AG08396 (cell line): Measurements from ENCODE around the gene PCED1A.
"Not testable (repeated sequence)": the region's sequence is repeated elsewhere in the genome, so short reads cannot be mapped to it uniquely, and the experiment has no call there.

Experiments
- DNase-seq: peaks from one replicate; pipeline ENCODE4 v3.0.0; 2012; ENCODE audit warnings: low spot score, mixed read lengths

The PCED1A gene

GRCh38 chr20:2826655-2827054 is 13.8 kb downstream of the PCED1A start:
- no peak for DNase-seq

GRCh38 chr20:2825761-2826160 is 14.7 kb downstream of the PCED1A start:
- DNase-seq, result no peak

GRCh38 chr20:2822073-2822472 is 18.4 kb downstream of the PCED1A start:
- no peak for DNase-seq

DNA sequence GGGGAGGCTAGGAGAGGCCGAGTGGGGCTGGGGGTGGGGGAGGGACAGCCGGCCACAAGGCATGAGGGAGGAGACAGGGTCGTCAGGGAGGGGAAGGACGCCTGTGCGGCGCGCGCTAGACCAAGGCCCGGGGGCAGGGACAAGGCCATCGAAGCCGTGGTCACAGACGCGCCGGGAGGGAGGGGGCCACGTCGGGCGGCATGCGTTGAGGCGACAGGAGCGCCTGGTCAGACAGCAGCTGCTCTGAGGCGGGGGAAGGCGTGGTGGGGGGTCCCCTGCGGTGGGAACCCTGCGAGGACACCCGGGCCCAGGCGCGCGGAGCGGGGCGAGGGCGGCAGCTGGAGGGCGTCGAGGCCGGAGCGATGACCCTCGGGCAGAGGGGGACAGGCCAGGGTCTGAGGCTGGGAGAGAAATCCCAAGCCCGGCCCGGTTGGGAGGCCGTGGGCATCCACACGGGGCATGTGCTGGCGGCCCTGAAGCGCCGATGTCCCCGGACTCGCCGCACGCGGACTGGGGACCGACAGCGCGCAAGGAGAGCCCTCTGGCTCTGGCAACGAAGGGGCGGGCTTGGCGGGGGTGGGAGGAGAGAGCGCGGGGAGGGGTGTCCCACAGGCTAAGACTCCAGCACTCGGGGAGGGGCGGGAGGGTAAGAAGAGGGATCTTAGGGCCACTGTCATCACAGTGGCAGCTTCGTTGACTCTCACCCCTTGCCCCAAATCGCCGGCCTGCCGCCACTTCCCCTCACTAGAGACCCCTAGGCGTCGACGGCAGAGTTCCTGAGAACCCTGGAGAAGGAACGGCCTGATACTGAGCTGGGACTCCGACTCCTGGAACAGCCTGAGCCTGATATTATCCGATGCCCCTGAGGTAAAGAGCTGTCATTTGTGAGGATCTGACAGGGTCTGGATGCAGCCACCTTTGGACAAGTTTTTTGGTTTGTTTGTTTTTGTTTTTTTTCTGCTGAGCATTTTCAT is 19.3 kb downstream of the PCED1A start:
- peak; percentile 23 for DNase-seq

DNA sequence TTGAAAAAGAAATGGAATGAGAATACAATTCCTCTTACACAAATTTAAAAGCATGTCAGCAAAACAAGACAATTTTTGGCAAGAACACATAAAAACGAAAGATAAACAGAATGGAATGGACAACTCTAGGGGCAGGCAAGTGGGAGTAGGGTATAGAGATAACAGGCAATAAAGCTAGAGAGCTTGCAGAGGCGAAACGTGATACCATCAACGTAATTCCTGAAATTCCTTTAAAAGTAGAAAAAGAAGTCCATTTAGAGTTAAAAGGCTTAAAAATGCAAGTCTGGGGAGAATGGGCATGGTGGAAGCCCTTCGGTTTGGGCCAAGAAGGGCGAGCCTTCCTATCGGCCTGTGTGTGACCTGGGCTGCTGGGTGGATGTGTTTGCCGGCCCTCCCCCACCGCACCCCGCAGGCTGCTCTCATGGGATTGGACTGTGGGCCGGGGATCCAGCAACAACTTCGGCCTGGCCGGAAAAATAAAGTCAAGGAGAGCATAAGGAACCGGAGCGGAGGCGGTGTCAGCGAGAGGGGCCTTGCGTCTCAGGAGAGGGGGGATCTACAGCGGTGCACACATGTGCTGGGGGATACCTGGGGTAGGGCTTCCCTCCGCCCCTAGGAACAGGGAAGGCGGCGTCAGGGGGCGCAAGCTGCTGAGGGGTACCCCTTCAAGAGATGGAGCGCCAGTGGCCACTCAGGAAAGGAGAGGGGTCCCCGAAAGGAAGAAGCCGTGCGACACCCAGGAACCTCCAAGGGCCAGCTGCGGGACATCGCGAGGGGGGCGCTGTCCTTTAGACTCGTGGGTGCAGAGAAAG is 20.2 kb downstream of the PCED1A start:
- peak; percentile 56 for DNase-seq

- DNase-seq, result no peak
Observed at GRCh38 chr20:2817891-2818595, 22.4 kb downstream of the PCED1A start.

DNA sequence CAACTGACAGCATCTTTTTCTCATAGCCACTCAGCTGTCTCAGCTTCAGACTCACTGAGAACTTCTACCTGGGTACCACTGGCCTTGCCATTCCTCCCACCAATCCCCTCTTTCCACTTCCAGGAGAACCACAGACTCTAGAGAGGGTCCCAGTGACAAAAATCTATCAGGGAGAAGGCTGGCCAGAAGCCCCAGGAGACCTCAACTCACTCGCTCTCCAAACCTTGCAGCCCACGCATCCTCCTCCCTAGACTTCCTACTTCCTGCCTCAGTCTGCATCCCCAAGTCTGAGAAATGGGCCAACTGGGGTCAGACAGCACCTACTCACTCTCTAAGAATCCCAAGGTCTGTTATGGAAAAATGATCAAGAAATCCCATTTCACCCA is 23.1 kb downstream of the PCED1A start:
- no peak for DNase-seq

DNA sequence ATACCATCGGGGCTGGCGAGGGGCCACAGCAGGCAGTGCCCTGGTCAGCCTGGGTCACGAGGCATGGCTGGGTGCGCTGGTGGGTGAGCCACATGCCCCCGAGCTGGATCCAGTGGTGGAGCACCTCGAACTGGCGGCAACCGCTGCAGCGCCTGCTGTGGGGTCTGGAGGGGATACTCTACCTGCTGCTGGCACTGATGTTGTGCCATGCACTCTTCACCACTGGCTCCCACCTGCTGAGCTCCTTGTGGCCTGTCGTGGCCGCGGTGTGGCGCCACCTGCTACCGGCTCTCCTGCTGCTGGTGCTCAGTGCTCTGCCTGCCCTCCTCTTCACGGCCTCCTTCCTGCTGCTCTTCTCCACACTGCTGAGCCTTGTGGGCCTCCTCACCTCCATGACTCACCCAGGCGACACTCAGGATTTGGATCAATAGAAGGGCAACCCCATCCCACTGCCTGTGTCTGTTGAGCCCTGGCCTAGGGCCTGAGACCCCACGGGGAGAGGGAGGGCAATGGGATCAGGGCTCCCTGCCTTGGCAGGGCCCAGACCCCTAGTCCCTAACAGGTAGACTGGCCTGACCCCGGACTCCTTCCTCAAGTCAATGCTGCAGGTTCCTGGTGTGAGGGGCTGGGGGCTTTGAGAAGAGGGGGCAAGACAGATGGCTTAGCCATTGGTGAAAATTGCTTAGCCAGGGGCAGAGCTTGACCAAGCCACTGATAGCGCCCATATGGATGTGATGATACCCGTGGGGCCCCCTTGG is 23.7 kb downstream of the PCED1A start:
- DNase-seq, result no peak

DNA sequence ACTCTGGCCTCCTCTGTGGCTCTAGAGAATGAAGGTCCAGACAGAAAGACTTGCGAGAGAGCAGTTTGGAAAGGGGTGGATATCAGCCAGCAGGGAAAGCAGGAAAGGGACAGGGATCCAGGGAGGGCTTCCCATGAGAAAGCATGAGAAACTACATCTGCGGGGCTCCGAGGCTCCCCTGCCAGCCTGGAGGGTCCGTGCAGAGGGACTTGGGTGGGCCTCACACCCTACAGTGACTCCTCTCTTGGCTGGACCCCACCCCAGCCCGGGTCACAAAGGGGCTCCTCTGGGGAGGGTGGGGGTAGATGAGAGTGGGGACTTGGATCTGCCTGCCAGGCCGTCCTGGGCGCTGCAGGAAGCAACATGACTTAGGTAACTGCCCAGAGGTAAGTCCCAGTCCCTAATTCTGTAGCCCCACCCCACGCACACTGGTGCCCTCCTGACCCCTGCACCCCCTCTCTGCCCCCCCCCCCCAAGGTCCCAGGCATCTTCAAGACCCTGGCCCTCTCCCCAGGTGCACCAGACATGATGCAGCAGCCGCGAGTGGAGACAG is 24.3 kb downstream of the PCED1A start, which contains the start of gene TMEM239:
Gene TMEM239, plus strand, starts transcription at position 335 of the 553 bp plus-strand sequence. Its CDS starts 191 bp downstream, at position 526.
- no peak for DNase-seq

DNA sequence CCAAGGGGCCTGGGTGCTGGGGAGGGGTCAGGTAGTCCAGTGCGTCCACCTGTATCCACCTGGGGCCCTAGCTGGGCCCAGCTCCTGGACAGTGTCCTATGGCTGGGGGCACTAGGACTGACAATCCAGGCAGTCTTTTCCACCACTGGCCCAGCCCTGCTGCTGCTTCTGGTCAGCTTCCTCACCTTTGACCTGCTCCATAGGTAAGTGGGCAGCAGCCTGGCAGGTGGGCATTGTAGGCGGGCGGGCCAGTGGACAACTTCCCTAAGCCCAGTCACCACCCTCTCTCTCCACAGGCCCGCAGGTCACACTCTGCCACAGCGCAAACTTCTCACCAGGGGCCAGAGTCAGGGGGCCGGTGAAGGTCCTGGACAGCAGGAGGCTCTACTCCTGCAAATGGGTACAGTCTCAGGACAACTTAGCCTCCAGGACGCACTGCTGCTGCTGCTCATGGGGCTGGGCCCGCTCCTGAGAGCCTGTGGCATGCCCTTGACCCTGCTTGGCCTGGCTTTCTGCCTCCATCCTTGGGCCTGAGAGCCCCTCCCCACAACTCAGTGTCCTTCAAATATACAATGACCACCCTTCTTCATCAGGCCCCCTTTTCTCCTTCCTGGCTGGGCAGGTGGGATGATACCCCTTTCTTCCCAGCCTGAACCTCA is 25.1 kb downstream of the PCED1A start:
- DNase-seq, result no peak

DNA sequence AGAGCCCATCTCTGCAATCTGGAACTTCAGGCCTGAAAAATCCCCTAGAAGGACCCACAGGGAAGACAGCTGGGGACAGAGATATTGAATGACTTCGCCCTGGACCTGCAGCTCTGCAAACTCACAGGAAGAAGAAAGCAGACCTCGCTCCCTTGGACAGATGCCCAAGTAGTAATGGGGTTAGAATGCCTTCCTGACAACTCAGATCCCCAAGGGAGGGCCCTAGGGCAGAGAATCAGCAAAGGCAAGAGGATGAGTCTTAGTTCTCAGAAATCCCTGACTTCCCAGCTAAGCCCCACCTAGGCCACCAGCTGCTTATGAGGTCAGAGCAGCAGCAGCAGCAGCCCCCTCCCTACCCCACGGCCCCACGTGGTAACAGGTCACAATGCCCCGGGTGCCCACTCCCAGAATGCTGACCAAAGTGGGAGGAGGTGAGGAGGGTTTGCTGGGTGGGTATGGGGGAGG is 25.8 kb downstream of the PCED1A start, which contains the start of gene C20orf141:
Gene C20orf141, plus strand, starts transcription at position 401 of the 465 bp plus-strand sequence. CDS start 198 bp downstream, outside the sequence.
- DNase-seq, result peak; percentile 93

GRCh38 chr20:2814076-2814475 is 26.4 kb downstream of the PCED1A start:
- DNase-seq, result no peak

GRCh38 chr20:2812189-2812588 is 28.3 kb downstream of the PCED1A start:
- DNase-seq, result no peak

DNA sequence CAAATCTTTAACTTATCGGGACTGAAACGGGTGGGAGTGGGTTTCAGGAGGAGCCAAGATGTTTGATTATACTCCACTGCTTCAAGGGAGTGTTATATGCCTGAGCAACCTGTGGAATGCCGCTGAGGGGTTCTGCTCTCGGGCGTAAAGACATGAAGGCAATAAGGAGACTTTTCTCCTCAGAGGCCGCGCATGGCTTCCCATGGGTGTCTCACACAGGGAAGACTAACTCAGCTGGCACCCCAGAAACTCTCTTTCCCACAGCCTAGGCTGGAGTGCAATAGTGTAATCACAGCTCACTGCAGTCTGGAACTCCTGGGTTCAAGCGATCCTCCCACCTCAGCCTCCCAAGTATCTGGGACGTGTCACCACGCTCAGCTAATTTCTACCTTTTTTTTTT is 30.8 kb downstream of the PCED1A start:
- DNase-seq, result no peak

DNA sequence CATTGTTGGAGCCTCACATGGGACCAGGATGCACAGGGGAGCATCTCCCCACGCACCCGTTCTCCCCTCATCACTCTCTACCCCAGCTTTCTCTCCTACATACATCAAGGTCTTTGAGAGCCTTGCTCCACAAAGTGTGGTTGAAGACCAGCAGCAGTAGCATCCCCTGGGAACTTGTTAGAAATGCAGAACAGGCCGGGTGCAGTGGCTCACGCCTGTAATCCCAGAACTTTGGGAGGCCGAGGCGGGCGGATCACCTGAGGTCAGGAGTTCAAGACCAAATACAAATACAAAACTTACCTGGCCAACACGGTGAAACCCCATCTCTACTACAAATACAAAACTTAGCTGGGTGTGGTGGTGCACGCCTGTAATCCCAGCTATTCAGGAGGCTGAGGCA is 32.5 kb downstream of the PCED1A start:
- DNase-seq, result not testable (repeated sequence)

- no peak for DNase-seq
Observed at GRCh38 chr20:2807019-2807418, 33.4 kb downstream of the PCED1A start.

DNA sequence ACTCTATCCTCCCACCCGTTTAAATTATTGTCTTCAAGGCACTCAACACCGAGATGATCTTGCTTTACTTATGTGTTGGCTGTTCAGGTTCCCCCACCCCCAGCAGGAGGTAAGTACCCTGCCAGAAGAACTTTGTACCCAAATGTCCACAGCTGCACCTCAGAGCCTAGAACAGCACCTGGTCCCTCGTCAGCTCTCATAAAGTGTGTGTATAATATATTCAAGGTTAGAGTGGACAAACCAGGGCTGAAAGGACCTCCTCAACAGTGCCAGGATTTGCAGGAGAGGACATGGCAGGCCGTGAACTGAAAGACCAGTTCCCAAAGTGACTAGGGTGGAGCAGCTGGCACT is 34.1 kb downstream of the PCED1A start:
- DNase-seq, result peak; percentile 11

- peak; percentile 17 for DNase-seq
Observed at GRCh38 chr20:2805689-2806350, 34.6 kb downstream of the PCED1A start.

- DNase-seq, result peak; percentile 43
Observed at GRCh38 chr20:2804852-2805688, 35.4 kb downstream of the PCED1A start.
